GDM1 (cell line): ENCODE results near the gene TMEM52B.
"Not testable (repeated sequence)": the region's sequence is repeated elsewhere in the genome, so short reads cannot be mapped to it uniquely, and the experiment has no call there.

Experiments used
- DNase-seq: peaks from one replicate; lab custom pipeline; 2025; lab: John Stamatoyannopoulos, UW

TMEM52B gene

GRCh38 chr12:10171973-10172728 is 6.7 kb upstream of the TMEM52B start, which contains the start of gene OLR1:
Gene OLR1, minus strand, starts transcription at chr12:10172132. Its CDS starts 55 bp downstream, at chr12:10172077.
- DNase-seq, result no peak

- no peak for DNase-seq
Measured at GRCh38 chr12:10174986-10175614, 3.7 kb upstream of the TMEM52B start.

GRCh38 chr12:10175846-10176636 is 2.8 kb upstream of the TMEM52B start:
- no peak for DNase-seq

GRCh38 chr12:10179776-10180181 is 947 bp downstream of the TMEM52B start:
- DNase-seq, result no peak

- no peak for DNase-seq
Measured at GRCh38 chr12:10182354-10183049, 3.7 kb downstream of the TMEM52B start.

GRCh38 chr12:10184261-10184843 is 5.5 kb downstream of the TMEM52B start:
- no peak for DNase-seq

GRCh38 chr12:10186299-10186698 is 7.5 kb downstream of the TMEM52B start:
- DNase-seq, result no peak

- DNase-seq, result not testable (repeated sequence)
Measured at GRCh38 chr12:10186958-10187357, 8.1 kb downstream of the TMEM52B start.

- no peak for DNase-seq
Measured at GRCh38 chr12:10189653-10190052, 10.8 kb downstream of the TMEM52B start.

- peak; percentile 4 for DNase-seq
Measured at GRCh38 chr12:10190558-10191388, 11.9 kb downstream of the TMEM52B start.

- DNase-seq, result no peak
Measured at GRCh38 chr12:10191865-10192264, 13.0 kb downstream of the TMEM52B start.

- DNase-seq, result no peak
Measured at GRCh38 chr12:10194160-10194670, 15.4 kb downstream of the TMEM52B start.

- DNase-seq, result no peak
Measured at GRCh38 chr12:10196210-10196609, 17.4 kb downstream of the TMEM52B start.

- no peak for DNase-seq
Measured at GRCh38 chr12:10197879-10198278, 19.0 kb downstream of the TMEM52B start.

- not testable (repeated sequence) for DNase-seq
Measured at GRCh38 chr12:10204495-10204894, 25.7 kb downstream of the TMEM52B start.

GRCh38 chr12:10205220-10205807 is 26.5 kb downstream of the TMEM52B start:
- no peak for DNase-seq

GRCh38 chr12:10207136-10207535 is 28.3 kb downstream of the TMEM52B start:
- DNase-seq, result no peak

- no peak for DNase-seq
Measured at GRCh38 chr12:10210225-10210624, 31.4 kb downstream of the TMEM52B start.

GRCh38 chr12:10211101-10211939 is 32.5 kb downstream of the TMEM52B start:
- DNase-seq, result no peak
